NCI-H748 (cell line): Measurements from ENCODE around the gene SYNPO2L.
"Not testable (repeated sequence)": the region's sequence is repeated elsewhere in the genome, so short reads cannot be mapped to it uniquely, and the experiment has no call there.

Experiments used
- DNase-seq: peaks from one replicate; lab custom pipeline; 2025; ENCODE audit not compliant: unreplicated experiment; lab: John Stamatoyannopoulos, UW

Gene SYNPO2L

GRCh38 chr10:73620974-73621373, 34.9 kb downstream of the SYNPO2L start:
- DNase-seq = not testable (repeated sequence)

GRCh38 chr10:73617143-73617542, 38.7 kb downstream of the SYNPO2L start:
- DNase-seq = not testable (repeated sequence)

GRCh38 chr10:73614720-73615119, 41.1 kb downstream of the SYNPO2L start:
- no peak for DNase-seq

- no peak for DNase-seq
These were observed 46.7 kb downstream of the SYNPO2L start for GRCh38 chr10:73609116-73609515.

GRCh38 chr10:73601486-73601921, 54.3 kb downstream of the SYNPO2L start:
- no peak for DNase-seq

- no peak for DNase-seq
These were observed 58.5 kb downstream of the SYNPO2L start for GRCh38 chr10:73597346-73597745.
